GM21576 (cell line): Measurements from ENCODE around the gene EIF3I.

Experiments used
- ATAC-seq: cut with Tn5 transposase; IDR thresholded peaks from one replicate; pipeline ENCODE4 v1.9.1; 2021; ENCODE audit warnings: mild to moderate bottlenecking, moderate library complexity; ENCODE audit not compliant: unreplicated experiment

Gene EIF3I

DNA sequence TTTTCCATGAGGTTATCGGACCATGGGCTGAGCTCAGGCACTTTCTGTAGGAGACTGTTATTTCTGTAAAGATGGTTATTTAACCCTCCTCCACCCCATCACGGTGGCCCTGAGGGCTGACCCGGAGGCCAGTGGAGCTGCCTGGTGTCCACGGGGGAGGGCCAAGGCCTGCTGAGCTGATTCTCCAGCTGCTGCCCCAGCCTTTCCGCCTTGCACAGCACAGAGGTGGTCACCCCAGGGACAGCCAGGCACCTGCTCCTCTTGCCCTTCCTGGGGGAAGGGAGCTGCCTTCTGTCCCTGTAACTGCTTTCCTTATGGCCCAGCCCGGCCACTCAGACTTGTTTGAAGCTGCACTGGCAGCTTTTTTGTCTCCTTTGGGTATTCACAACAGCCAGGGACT, 24.4 kb upstream of the EIF3I start:
- no peak for ATAC-seq

DNA sequence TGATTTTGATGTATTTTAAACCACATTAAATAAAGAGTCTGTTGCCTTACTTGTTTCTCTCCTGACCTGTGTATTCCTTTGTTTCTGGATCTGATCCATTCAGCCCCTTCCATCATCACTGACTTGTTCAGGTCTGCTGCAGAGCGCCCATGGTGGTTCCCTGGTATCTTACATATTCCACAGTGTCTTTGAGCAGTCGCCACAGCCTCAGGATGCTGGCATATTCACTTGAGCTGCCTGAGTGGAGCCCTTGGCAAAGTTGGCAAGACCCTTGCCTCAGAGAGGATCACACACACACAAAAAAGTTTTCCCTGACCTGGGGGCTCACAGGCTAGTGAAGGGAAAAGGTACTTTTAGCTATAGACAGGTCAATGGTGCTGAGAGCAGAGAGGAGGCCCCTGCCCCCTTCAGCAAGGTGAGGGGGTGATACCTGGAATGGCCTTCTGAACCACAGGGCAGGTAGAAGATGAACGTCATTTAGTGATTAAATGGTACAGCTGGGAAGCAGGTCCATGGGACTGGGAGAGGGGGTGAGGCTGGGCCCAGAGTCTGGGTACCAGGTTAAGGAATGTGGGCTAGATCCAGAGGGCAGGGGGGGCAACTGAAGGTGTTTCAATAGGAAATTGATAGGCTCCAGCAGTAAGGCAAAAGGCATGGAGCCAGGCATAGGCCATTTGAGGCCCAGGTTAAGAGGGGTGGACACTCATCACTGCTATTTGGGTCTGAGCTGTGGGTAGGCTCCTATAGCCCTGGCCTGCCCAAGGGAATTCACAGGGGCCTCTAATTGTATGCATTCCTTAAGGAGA, 23.8 kb upstream of the EIF3I start:
- ATAC-seq, result no peak

DNA sequence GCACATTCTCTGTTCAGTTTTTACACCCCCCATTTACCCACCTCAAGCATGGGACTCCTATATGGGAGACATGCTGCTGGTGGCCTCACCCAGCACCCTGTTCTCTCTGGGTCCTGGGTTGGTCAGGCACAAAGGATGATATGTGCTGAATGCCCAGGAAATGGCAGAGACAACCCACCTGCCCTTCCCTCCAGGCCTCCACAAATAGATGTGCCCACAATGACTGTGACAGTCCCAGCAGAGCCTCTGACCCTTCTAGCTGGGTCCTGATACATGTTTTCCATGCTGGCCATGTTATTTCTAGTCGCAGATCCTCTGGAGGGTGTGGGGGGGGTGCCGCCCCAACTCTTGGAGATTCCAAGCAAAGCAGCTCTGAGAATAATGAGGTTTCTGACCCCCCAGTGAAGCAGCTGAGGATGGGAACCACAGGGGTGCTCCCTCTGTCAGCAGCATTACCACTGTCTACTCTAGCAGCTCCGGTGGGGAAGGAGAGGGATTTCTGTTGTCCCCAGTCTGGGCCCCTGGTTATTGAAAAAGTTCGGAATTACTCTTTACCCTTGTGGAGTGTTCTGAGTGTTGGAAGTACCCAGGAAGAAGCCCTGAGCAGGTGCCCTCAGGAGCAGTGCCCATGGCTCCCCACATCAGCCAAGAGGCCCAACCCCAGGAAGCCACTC, 23.0 kb upstream of the EIF3I start:
- ATAC-seq, result no peak

DNA sequence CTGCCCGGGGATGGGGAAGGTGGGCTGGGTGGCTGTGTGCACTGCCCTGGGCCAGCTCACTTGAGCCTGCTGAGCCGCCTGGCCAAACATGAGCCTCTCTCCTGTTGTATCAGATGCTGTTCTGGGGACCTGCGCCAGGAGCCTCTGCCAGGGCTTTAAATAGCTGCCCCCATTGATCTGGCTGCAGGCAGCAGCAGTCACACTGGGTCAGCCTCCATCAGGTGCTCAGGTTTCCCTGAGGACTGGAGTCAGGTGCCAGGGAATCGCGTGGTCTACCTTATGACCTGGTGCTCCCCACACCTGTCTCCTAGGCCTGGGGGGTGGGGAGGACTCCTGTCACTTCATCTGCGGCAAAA, 22.5 kb upstream of the EIF3I start:
- no peak for ATAC-seq

DNA sequence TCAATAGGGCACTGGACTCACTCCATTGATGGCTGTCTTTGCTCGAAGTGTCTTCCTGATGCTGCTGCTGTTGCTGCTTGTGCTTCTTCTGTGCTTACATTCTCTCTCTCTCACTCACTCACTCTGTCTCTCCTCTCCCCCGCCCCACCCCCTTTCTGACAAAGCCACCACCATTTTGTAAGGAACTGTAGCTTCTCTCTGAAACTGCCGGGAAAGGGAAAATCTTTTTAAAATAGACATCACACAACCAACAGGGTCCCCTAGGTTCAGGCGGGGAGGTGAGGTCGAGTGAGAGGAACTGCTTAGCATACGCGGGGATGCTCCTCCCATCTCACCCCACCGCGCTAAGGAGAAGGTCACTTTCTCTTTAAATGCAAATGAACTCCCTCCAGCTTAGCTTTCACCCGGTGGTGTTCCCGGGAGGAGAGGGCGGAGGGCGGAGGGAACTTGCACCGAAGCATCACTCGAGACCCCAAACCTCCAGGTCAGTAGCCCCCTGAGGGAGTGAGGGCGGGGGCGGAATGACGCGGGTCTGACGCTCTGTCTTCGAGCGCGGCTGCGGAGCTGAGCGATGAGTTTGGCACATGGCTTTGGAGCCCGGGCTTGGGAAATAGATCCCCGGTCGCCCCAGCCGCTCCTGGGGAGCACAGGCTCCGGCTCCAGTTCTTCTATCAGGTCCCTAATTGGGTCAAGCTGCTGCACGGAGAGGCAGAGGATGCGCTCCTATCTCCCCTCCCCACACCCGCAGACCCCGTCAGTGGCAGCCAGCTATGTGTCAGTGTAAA, 21.8 kb upstream of the EIF3I start, which contains the start of gene CCDC28B:
Gene CCDC28B, plus strand, starts transcription at position 370 of the 785 bp plus-strand sequence. CDS start 1,341 bp downstream, outside the sequence.
- no peak for ATAC-seq

DNA sequence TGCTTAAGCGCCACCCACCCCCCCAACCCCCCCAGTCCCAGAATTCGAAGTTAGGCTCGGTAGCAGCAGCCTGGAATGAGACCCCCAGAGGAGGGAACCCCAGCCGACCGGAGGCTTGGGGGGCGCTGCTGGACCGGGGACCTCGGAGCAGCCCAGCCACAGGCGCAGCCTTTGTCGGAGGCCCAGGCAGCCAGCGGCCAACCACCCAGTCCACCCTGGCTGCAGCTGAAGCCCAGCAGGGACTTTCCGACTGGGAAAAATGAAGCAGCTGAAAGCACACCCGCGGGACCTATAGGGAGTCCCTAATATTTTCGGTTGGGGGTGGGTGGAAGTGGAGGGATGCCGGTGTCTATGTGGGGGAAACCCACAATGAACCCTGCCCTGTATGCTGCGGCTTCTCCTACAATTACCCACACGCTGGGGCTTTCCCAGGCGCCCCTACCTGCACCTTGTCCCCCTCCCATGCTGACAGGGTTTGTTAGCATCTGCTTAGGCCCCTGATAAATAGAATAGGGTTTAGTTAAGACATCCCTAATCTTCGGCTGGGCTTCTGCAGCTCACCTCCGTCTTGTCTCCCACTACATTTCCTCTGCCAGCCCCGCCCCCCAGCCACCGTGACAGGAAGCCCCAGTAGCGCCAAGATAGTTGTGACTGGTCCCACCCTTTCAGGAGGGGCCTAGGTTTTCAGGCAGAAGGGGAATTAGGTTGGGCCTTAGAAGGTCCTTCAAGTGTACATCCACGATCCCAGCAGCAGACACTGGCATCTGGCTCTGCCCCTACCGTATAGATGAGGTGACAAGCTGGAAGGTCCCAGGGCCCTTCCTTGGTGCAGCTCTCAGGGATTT, 21.0 kb upstream of the EIF3I start:
- no peak for ATAC-seq

DNA sequence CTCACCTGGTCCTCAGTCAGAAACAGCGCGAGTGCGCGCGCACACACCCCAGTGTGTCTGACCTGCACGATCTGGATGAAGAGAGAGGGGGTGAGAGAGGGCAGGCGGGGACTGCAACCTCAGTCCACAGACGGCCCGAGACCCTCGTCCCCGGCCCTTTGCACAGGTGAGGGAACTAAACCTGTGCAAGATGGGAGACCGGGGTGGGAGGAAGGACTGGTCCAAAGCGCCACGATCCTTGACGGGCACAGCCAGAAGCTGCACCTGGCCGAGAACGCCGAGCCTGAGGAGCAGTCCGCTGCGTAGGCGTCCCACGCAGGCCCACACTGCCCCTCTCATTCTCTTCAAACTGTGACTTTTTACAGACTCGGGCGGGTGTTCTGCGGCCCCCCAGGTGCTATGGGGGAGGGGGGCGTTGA, 17.3 kb upstream of the EIF3I start:
- no peak for ATAC-seq

DNA sequence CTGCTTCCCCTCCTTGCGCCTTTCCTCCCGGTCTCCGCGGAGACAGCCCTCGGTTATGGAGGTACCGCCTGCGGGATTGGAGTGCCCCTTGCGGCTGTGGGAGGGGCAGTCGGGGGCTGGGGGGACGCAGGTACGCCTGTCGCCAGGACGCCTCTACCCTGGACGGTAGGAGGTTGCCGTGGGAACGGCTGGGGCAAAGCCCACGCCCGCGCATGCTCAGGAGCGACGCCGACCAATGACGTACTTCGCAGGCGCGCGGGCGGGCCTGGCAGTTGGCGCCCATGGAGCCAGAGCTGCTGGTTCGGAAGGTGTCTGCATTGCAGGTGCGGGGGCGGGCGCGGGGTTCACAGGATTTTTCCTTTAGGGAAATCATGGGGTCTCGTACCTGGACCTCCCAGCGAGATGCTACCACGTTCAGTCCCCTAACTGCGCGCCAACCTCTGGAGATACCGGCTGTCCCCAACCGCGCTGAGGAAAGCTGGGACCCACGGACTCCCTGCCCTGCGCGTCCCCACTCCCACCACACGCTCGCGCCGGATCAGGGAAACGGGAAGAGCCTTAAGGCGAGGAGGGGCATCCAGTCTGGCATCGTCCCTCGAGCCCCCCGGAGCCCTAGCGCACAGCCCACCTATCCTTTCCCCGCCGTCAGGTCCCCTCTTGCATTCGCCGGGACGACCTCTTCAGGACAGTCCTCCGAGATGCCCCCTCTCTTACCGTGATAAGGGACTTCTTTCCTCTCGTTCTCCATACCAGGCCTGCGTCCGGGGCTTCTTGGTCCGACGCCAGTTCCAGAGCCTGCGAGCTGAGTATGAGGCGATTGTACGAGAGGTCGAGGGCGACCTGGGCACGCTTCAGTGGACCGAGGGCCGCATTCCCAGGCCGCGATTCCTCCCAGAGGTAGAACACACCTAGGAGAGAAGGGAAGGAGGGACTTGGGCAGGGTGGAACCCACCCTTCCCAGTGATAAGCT, 16.5 kb upstream of the EIF3I start, which contains the start of gene IQCC:
Gene IQCC, plus strand, starts transcription at position 271 of the 970 bp plus-strand sequence. Its CDS starts 11 bp downstream, at position 282.
- no peak for ATAC-seq

DNA sequence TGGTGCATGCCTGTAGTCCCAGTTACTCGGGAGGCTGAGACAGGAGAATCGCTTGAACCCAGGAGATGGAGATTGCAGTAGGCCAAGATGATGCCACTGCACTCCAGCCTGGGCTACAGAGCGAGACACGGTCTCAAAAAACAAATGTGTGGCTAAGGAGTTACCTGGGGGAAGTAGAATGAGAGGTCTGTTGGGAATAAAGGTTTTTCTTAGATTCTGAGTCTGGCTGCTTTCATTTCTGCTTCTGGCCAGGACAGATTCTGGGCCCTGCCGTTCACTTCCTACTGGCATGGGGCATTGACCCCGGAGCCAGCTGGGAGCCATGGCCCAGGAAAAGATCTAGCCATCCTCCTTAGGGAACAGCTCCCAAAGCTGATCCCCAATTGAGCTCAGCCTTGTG, 13.7 kb upstream of the EIF3I start:
- no peak for ATAC-seq

DNA sequence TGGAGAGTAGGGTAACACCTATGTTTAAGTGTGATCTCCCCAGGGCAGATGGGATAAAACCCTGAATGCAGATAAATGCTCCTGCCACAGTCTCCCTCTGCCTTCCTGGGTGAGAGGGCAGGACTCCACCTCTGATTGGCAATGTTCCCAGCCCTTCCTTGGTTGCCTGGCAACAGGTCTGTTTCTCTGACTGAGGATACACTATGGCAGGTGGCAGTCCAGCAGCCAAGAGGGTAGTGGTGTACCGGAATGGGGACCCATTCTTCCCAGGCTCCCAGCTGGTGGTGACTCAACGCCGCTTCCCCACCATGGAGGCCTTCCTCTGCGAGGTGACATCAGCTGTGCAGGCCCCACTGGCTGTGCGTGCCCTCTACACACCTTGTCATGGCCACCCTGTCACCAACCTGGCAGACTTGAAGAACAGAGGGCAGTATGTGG, 13.3 kb upstream of the EIF3I start, which contains the start of gene DCDC2B:
Gene DCDC2B, plus strand, starts transcription at position 199 of the 438 bp plus-strand sequence. Its CDS starts 5 bp downstream, at position 204.
- no peak for ATAC-seq

DNA sequence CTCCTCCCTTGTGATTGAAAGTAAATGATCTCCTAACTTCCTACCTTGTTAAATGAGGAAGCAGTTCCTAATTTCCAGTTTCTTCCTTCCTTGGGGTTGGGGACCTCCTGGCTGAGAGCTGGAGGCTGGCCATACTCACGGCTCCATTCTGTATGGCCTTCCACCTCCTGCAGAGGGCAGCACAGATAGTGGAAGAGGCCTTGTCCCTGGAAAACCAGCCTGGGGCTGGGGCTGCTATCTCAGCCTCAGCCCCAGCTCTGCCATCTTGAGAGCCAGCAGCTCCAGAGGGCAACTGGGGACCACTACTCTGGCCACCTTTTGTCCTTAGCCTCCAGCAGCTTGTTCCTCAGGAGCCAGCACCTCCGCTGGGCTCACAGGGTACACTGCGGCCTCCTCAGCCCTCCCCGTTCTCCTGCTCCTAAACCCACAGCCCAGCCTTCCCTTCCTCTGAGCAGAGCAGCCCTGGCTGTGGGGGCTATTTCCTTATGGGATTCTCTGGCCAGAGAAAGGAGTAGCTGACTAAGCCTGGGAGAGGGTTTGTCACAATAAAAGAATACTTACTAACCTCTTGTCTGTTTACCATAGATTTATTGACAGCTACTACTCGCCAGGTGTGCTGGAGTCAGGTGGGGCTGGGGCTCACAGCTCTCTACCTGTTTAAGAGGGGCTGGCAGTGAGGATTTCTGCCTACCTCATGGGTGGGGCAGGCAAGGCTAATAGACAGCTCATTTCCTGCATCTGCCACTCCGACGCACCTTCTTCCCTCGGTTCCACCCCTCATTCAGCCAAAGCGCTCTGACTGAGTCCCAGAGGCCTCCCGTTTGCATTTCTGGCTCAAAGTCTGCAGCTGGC, 6.4 kb upstream of the EIF3I start:
- ATAC-seq, result no peak

DNA sequence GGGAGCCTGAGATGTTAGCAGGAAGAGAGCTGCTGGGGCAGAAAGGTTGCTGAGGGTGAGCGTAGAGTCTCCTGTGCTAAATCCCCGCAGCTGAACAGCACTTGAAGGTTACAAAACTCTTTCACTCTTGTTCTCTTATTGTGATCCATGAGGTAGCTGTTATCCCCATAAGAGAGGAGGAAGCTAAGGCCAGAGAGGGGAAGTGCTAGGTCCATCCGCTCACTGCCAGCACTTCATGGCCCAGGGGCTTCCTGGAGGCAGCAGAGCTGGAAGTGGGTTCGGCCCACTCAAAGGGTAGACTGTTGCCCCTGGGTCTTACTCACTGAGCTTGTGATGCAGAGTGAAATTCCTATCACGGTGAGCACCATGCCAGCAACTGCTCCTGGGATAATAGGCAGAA, 5.6 kb upstream of the EIF3I start:
- ATAC-seq, result no peak

DNA sequence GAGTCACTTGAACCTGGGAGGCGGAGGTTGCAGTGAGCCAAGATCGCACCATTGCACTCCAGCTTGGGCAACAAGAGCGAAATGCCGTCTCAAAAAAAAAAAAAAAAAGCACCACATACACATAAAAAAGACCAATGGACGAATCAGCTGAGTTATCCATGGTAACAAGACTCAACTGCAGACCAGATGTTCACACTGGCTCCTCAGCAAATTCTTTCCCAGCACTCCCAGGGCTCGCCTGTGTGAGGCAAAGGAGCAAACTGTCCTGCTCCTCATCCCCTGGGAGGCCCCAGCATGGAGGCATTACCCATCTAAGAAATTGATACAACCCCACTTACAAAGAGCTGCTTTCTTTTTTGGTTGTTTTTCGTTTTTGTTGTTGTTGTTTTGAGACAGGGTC, 3.2 kb upstream of the EIF3I start:
- ATAC-seq, result no peak

DNA sequence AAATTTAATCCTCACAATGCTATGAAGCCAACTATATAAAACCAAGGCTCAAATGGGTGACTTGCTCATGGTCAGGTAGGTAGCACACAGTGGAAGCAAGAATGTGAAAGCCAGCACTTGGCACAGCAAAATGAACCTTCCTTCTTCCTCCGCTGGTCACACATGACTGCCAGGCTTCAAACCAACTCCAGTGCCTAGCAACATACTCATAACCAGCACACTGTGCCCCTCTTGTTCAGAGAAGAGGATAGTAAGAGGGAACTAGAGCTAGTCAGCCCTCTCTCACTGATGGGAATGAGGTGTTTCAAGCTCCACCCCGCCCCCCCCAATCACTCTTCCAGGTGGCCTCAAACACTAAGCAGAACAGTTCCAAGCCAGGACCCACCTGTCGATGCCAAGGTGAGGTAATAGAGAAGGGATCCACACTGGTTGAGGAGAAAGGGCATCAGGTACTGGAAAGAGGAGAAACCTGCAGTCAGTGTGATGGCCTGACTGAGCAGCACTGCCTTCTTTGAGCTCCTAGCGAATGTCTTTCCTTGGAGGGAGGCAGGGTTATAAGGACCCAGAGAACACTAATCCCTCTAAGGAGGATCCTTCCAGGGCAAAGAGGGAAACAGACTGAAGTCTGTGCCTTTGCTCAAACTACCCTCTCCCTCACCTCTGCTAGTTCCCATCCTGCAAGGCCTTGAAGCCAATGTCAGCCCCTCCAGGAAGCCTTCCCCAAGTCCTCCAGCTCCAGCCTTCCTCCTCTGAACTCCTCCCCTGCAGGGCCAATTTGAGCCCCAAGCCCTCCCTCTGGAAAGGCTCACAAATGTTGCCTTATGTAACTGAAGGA, 1.2 kb upstream of the EIF3I start:
- ATAC-seq, result no peak

DNA sequence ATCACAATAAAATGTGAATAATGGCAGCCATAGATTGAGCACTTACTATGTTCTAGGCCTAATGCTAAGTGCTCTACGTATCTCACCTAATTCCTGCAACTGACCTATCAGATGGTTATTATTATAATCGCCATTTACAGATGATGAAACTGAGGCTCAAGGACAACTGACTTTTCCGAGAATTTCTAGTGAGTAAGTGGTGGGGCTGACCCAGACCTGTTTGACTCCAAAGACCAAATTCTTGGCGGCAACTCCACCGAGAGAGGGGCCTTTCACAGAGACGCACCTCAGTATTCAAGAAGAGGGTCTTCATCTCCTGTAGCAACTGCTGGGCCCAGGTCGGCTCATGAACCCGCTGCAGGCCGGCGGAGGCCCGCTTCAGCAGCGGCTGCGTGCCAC, 627 bp upstream of the EIF3I start:
- ATAC-seq, result no peak

DNA sequence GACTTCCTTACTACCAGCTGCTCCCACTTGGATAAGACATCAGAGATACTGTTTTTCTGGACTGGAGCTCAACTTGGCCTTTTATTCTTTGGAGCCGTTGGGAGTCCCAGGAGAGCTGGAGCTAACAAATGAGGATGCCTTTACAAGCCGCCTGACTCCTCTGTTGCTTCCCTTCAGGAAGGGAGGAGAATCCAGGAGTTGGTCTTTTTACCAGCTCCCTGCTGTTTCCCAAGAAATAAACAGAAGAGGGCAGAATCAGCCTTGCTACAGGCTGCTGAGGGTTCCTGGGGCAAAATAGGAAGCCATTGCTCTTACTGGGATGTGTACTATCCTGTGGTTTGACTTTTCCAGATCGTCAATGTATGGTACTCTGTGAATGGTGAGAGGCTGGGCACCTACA, 1.5 kb downstream of the EIF3I start:
- no peak for ATAC-seq

DNA sequence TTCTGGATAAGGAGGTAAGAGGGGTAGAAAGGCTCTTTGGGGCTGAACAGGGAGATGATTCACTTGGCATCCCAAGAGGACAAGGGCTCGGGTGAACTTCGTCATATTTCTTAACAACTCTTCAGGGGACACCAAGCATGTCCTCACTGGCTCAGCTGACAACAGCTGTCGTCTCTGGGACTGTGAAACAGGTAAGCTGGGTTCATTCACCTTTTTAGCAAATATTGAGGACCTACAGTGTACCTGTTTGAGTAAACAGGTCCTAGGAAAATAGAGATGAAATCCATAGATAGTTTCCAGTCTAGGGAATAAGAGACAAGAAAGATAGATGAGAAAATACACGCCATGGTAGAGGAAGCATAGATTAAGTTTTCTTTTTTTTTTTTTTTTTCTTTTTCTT, 2.1 kb downstream of the EIF3I start:
- ATAC-seq, result no peak

DNA sequence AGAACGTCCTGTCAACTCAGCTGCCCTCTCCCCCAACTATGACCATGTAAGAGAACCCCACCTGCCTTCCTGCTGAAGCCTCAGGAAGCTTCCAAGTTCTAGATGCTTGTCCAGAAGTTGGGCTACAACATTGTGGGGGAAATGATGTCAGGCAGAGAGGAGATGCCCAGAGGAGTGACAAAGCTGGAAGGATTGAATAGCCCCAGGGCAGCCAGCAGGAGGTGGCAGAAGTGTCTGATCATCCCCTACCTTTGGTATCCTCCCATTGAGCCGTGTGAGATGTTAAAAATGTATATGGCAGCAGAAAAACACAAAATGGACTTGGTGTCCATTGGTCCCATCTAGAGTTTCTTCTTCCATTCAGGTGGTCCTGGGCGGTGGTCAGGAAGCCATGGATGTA, 6.6 kb downstream of the EIF3I start:
- ATAC-seq, result no peak
